AG04449 (cell line): ENCODE results near the gene FAM240A.

Source experiments
- CTCF ChIA-PET: fragments of 350-600 bp; formaldehyde crosslinking; extraction: SDS; loops from one replicate; lab custom pipeline; 2021; ENCODE audit warnings: antibody characterized with exemption; lab: Yijun Ruan, JAX
- POLR2A ChIA-PET: fragments of 400-600, 350-600 bp; formaldehyde crosslinking; extraction: SDS; loops from one replicate; lab custom pipeline; 2020; ENCODE audit warnings: antibody characterized with exemption, inconsistent platforms; lab: Yijun Ruan, JAX
- DNase-seq: peaks from one replicate; pipeline ENCODE4 v3.0.0-alpha.2; 2010; ENCODE audit warnings: low read depth, low spot score
- H3K4me3 ChIP-seq: 2 replicates; pipeline ENCODE4 v1.5.1; 2011; ENCODE audit warnings: low read depth, mild to moderate bottlenecking, control low read depth, low read length
- TF ChIP-seq, protein P1 (sequence below): IDR thresholded peaks from one replicate; pipeline ENCODE4 v1.5.1; 2011; ENCODE audit warnings: mild to moderate bottlenecking, moderate library complexity, low read length, control low read depth, inconsistent platforms; ENCODE audit not compliant: insufficient read depth; ENCODE audit errors: missing control alignments

FAM240A gene

DNA sequence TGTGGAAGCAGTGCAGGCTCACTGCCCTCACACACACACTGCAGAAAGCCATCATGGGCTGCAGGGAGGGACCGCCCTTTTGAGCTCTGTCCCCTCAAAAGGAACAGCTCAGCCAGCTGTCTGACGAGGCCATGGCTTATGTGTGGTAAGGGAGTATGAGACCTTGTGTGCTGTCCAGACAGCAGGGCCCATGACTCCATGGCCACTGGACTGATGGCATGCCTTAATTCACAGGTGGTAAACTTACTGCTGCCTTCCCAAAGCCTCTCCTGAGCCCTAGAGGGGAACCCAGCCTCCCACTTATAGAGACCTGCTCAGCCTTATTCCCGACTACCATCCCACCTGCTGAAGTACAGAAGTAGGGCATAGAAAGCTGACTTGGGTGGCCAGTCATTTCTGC, 5.6 kb downstream of the FAM240A start:
- TF ChIP-seq, protein P1, sequence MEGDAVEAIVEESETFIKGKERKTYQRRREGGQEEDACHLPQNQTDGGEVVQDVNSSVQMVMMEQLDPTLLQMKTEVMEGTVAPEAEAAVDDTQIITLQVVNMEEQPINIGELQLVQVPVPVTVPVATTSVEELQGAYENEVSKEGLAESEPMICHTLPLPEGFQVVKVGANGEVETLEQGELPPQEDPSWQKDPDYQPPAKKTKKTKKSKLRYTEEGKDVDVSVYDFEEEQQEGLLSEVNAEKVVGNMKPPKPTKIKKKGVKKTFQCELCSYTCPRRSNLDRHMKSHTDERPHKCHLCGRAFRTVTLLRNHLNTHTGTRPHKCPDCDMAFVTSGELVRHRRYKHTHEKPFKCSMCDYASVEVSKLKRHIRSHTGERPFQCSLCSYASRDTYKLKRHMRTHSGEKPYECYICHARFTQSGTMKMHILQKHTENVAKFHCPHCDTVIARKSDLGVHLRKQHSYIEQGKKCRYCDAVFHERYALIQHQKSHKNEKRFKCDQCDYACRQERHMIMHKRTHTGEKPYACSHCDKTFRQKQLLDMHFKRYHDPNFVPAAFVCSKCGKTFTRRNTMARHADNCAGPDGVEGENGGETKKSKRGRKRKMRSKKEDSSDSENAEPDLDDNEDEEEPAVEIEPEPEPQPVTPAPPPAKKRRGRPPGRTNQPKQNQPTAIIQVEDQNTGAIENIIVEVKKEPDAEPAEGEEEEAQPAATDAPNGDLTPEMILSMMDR = no peak
- POLR2A ChIA-PET = no interaction called here
- CTCF ChIA-PET = interaction anchor here (1.9 to 3.4 kb wide), 2 partner anchors 12 to 129 kb away, joined by 12 to 19 read pairs; no protein-coding TSS in a partner anchor

DNA sequence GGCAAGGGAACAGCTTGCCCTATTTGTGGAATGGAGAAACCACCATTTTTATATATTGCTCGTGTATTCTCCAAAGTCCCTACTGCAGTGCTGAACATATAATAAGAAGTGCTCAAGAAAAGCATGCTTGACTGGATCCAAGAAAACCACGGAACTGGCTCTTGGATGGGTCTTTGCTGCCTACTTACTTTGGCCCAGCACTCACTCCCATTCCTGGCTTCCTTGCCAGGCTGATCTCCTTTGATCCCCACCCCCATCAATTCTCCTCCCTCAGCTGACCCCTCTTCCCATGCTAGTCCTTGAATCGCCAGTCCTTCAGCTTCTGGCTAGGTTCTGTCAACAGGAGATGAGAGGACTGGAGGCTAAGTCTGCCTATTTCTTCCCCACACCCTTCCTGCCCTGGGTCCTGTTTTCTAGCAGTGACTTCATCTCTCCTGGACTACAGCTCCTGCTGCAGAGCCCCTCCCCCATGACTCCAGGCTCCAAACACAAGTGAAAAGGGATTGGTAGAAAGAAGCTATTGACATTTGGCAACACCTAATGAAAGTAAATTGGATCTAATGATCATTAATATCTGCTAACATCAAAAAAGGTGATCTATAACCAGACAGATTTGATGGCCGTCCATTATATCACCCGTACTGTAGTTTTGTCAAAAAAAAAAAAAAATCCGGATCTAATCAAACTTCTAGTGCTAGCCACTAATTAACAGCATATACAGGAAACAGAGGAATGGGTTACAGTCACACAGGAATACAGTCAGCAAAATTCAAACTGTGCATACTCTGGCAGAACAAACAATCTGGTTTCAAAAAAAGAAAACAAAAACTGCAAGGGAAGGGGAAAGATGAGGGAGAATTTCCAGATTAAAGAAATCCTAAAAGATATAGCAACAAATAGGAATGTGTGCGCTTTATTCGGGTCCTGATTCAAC, 7.8 kb downstream of the FAM240A start:
- TF ChIP-seq, protein P1 = no peak
- ChIA-PET CTCF (interaction anchor here (0.8 to 3.4 kb wide), 2 partner anchors 9 to 131 kb away, joined by 4 to 19 read pairs; no protein-coding TSS in a partner anchor), POLR2A (no interaction called here)
- H3K4me3 ChIP-seq = no peak overlapping the region
- no peak for DNase-seq

More for the DNA sequence above, 5.6 kb downstream of the FAM240A start:
- no peak overlapping the region for H3K4me3 ChIP-seq
- DNase-seq = no peak

DNA sequence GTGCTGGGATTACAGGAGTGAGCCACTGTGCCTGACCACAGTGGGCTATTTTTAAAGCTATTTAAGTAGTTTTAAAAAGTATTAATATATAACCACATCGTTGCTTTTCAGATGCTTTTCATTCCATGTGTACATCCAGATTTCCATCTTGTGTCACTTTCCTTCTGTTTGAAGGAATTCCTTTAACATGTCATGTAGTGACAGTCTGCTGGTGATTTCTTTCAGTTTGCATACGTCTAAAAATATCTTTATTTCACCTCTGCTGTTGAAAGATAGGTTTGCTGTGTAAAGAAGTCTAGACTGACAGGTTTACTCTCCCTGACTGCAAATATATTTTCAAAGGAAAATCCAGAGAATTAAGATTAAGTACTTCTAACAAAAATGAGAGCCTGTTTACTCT, 12.2 kb downstream of the FAM240A start:
- no peak overlapping the region for H3K4me3 ChIP-seq
- ChIA-PET CTCF (interaction anchor here (1.1 to 2.5 kb wide), 4 partner anchors 127 to 138 kb away, joined by 4 to 32 read pairs (median 4); partner anchors contain the start of gene RTP3), POLR2A (no interaction called here)
- TF ChIP-seq, protein P1 = no peak
- no peak for DNase-seq

DNA sequence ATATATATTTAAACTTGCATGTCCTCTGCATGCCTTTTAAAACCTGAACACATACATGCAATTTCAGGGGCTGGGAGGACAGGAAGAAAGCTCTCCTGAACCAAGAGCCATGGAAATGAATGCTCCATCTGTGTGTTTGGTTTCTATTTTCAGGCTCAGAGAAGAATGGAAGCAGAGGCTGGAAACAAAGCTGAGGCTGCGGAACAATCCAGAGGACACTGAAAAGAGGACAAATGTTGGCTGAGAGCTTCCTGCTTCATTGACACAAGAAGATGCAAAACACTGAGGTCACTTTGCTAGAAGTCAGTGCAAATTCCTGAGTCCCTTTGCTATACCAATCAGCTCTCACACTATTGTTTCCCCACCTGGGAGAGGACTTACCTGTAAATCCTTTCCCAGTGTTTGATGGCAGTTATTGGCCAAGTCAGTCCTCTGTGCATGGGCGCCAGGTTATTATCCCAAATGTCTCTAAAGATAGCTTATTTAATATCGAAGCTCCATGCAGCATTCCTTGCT, 12.7 kb downstream of the FAM240A start:
- POLR2A ChIA-PET = no interaction called here
- H3K4me3 ChIP-seq = no peak overlapping the region
- CTCF ChIA-PET = interaction anchor here (1.1 to 2.5 kb wide), 4 partner anchors 127 to 138 kb away, joined by 4 to 32 read pairs (median 4); partner anchors contain the start of gene RTP3
- DNase-seq = no peak
- TF ChIP-seq, protein P1 = no peak

DNA sequence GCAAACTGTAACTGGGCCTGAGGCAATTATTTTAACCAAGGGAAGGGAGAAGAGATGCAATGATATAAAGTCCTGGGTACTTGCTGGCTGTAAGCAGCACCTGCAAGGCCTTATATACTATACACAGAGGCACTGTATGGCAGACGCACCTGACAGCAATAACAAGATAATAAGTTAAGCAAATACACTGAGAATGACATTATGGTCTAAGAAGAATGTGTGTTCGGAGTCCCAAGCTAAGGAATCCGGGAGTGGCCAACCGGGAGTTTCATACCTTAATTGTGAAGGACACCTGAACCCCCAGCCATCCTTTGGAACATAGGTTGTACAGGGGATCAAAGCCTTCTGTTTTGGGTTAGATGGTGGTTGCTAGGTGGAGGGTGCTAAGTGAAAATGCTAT, 13.7 kb downstream of the FAM240A start:
- TF ChIP-seq, protein P1 = no peak
- DNase-seq = no peak
- H3K4me3 ChIP-seq = no peak overlapping the region
- ChIA-PET POLR2A (no interaction called here), CTCF (interaction anchor here (1.3 to 10.9 kb wide), 4 partner anchors 13 to 139 kb away, joined by 4 to 418 read pairs (median 19); no protein-coding TSS in a partner anchor)
